SK-N-SH treated with all-trans-retinoic acid at 6 μM for 48 hours (cell line): ENCODE data around the gene RAB11B.

ENCODE experiments used
- CSRNP3 ChIP-seq: fragments of 250-450 bp; sonication (Bioruptor Pico); IDR thresholded peaks from 2 replicates; pipeline ENCODE4 v1.5.1; 2021; ENCODE audit warnings: mild to moderate bottlenecking, moderate library complexity
- GLIS3 ChIP-seq: fragments of 250-450 bp; sonication (Bioruptor Pico); IDR thresholded peaks from 2 replicates; pipeline ENCODE4 v1.5.0; 2020; ENCODE audit warnings: mild to moderate bottlenecking, moderate library complexity
- ISL1 ChIP-seq: fragments of 250-450 bp; sonication (Bioruptor Pico); IDR thresholded peaks from 2 replicates; pipeline ENCODE4 v2.1.2; 2022; ENCODE audit warnings: mild to moderate bottlenecking, moderate library complexity
- PATZ1 ChIP-seq: fragments of 250-450 bp; sonication (Bioruptor Pico); IDR thresholded peaks from 2 replicates; pipeline ENCODE4 v1.8.0; 2020; ENCODE audit warnings: mild to moderate bottlenecking, moderate library complexity, borderline replicate concordance
- PPARA ChIP-seq: fragments of 250-450 bp; sonication (Bioruptor Pico); IDR thresholded peaks from 2 replicates; pipeline ENCODE4 v1.5.0; 2020; ENCODE audit warnings: mild to moderate bottlenecking, borderline replicate concordance
- TOX ChIP-seq: fragments of 250-450 bp; sonication (Bioruptor Pico); IDR thresholded peaks from 2 replicates; pipeline ENCODE4 v1.8.0; 2021; ENCODE audit warnings: mild to moderate bottlenecking, moderate library complexity, borderline replicate concordance

- no peak for TF ChIP-seq TOX
- TF ChIP-seq ISL1 (CRISPR knock-in tag) = no peak
- no peak for TF ChIP-seq PATZ1 (CRISPR knock-in tag)
- TF ChIP-seq PPARA = no peak
- no peak for TF ChIP-seq CSRNP3
- no peak for TF ChIP-seq GLIS3
Measured at GRCh38 chr19:8401981-8402411, 11.8 kb downstream of the RAB11B start.
